ENCODE data around the gene MYG1. TPM values are rescaled to one million over a fixed set of nuclear protein-coding genes. Genes with fewer than 3 reads are reported as not detected.
A peak's percentile ranks its signal among the peaks of the same experiment; 100 is the strongest.

The MYG1 gene
- total and polyA plus RNA-seq, 2 of the 13 experiments (the other 11 are each of a cell fraction or from before 2014, with no cell fraction given): 38.6 to 58.0 TPM

GRCh38 chr12:53251477-53252348, 47.8 kb upstream of the MYG1 start:
- H3K27me3 ChIP-seq (ENCODE audit: control insufficient read depth in 1 of 2, insufficient read depth in 2 of 2, low read length in 2 of 2): no peaks in the 10 kb centered on the region
- in situ Hi-C loops (cut with HindIII; ENCODE audit: extremely low pct_ligation_motif_present, low pct_unique_long_range_greater_than_20kb): no loop called here
- peak; percentile 85 for ATAC-seq
- peak overlapping the region; percentile 85 to 96 (median 93) for H3K4me3 ChIP-seq (replicated peaks in 1 of 3; ENCODE audit: insufficient read depth in 1 of 3, low read depth in 2 of 3, low read length in 3 of 3)
- H2AFZ ChIP-seq (ENCODE audit: low read length): peak overlapping the region; percentile 86
- H3K9me3 ChIP-seq (ENCODE audit: low read length): no peaks in the 10 kb centered on the region
- H3K4me2 ChIP-seq (ENCODE audit: low read depth, low read length): peak overlapping the region; percentile 97
- H3K79me2 ChIP-seq (ENCODE audit: insufficient read depth, low read length): peaks cover 13% of the 10 kb centered on the region
- H3K9ac ChIP-seq (ENCODE audit: insufficient read depth, low read depth, low read length): peak overlapping the region; percentile 86
- DNase-seq (ENCODE audit: low spot score): peak; percentile 81
- peaks cover 37% of the 10 kb centered on the region for H3K4me1 ChIP-seq (ENCODE audit: insufficient read depth, low read length)
- CTCF ChIA-PET (ENCODE audit: low intra/inter-chr PET ratio, low total read pairs): interaction anchor here (2.6 kb wide), 1 partner anchor 39 kb away, joined by 21 read pairs; no protein-coding TSS in a partner anchor
- POLR2A ChIA-PET: interaction anchor here (0.6 to 2.6 kb wide), 11 partner anchors 10 to 77 kb away, joined by 3 to 17 read pairs (median 5); partner anchors contain the start of genes AAAS, CSAD, MYG1 and PFDN5
- no peaks in the 10 kb centered on the region for H4K20me1 ChIP-seq (ENCODE audit: insufficient read depth, low read length)
- WGBS (ENCODE audit: low lambda C conversion rate): 1% methylated on average over 16 of the region's 51 CpGs
- BruUV-seq (replicated peaks): TSS peak; percentile 88
- FAIRE-seq: peak; percentile 92
- peak overlapping the region; percentile 80 for H3K27ac ChIP-seq (ENCODE audit: extremely low read length, insufficient read depth, low read length)
- intact Hi-C loops (cut with micrococcal nuclease; ENCODE audit: unreplicated experiment): loop anchor here (5.0 kb wide), 1 partner anchor 39 kb away; no protein-coding TSS in a partner anchor
- H3K36me3 ChIP-seq (replicated peaks in 1 of 2; ENCODE audit: control insufficient read depth in 1 of 2, insufficient read depth in 2 of 2, low read length in 2 of 2): peaks cover 0 to 5% of the 10 kb centered on the region in 2 experiments; a peak in 2 of 5 replicates
- TF ChIP-seq HBP1 (CRISPR knock-in tag; IDR thresholded peaks at IDR 0.05; ENCODE audit: low read depth): no peak
- TF ChIP-seq ZNF800 (CRISPR knock-in tag; IDR thresholded peaks at IDR 0.05): peak; percentile 57; the same call in 1 of the 2 replicates
- TF ChIP-seq HOXA3 (CRISPR knock-in tag; IDR thresholded peaks at IDR 0.05): peak; percentile 90
- no peak for TF ChIP-seq ELF4 (CRISPR knock-in tag; IDR thresholded peaks at IDR 0.05; ENCODE audit: borderline replicate concordance)
- no peak for TF ChIP-seq ZNF678 (CRISPR knock-in tag; IDR thresholded peaks at IDR 0.05)
- TF ChIP-seq, protein P1, sequence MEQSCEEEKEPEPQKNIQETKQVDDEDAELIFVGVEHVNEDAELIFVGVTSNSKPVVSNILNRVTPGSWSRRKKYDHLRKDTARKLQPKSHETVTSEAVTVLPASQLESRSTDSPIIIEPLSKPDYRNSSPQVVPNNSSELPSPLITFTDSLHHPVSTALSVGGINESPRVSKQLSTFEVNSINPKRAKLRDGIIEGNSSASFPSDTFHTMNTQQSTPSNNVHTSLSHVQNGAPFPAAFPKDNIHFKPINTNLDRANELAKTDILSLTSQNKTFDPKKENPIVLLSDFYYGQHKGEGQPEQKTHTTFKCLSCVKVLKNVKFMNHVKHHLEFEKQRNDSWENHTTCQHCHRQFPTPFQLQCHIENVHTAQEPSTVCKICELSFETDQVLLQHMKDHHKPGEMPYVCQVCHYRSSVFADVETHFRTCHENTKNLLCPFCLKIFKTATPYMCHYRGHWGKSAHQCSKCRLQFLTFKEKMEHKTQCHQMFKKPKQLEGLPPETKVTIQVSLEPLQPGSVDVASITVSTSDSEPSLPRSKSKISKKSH (CRISPR knock-in tag; IDR thresholded peaks at IDR 0.05; ENCODE audit: borderline replicate concordance): no peak
- TF ChIP-seq ZNF510 (CRISPR knock-in tag; IDR thresholded peaks at IDR 0.05; ENCODE audit: low read depth): no peak
- TF ChIP-seq ZEB1 (IDR thresholded peaks at IDR 0.05; ENCODE audit: insufficient replicate concordance, low read depth): no peak
- no peak for TF ChIP-seq FOXM1 (CRISPR knock-in tag; IDR thresholded peaks at IDR 0.05)
- TF ChIP-seq ZNF749 (CRISPR knock-in tag; IDR thresholded peaks at IDR 0.05; ENCODE audit: borderline replicate concordance): 0 out of 2 replicates have a peak, but pooled peaks have one; percentile 26
- TF ChIP-seq FLYWCH1 (CRISPR knock-in tag; IDR thresholded peaks at IDR 0.05): no peak
- TF ChIP-seq TMF1 (CRISPR knock-in tag; IDR thresholded peaks at IDR 0.05; ENCODE audit: low read depth): no peak
- TF ChIP-seq GATAD2A (CRISPR knock-in tag; IDR thresholded peaks at IDR 0.05): peak; percentile 67
- peak; percentile 62; the same call in 1 of the 2 replicates for TF ChIP-seq ZNF333 (CRISPR knock-in tag; IDR thresholded peaks at IDR 0.05; ENCODE audit: borderline replicate concordance)
- no peak for TF ChIP-seq ZNF121 (CRISPR knock-in tag; IDR thresholded peaks at IDR 0.05)
- TF ChIP-seq GABPA (IDR thresholded peaks at IDR 0.05; ENCODE audit: low read depth, low read length): peak; percentile 48
- TF ChIP-seq GABPA (CRISPR knock-in tag; IDR thresholded peaks at IDR 0.05; ENCODE audit: low read depth): no peak; the same call in 1 of the 2 replicates
- TF ChIP-seq ZNF878 (CRISPR knock-in tag; IDR thresholded peaks at IDR 0.05): 0 out of 2 replicates have a peak, but pooled peaks have one; percentile 46
- peak; percentile 62; the same call in 1 of the 2 replicates for TF ChIP-seq ZNF329 (CRISPR knock-in tag; IDR thresholded peaks at IDR 0.05; ENCODE audit: low read depth)

All from HepG2 (cell line).